Mesothelial cell of epicardium (in vitro differentiated cells): ENCODE data around the gene WDR49. TPM values are rescaled to one million over a fixed set of nuclear protein-coding genes. Genes with fewer than 3 reads are reported as not detected.

Source experiments
- DNase-seq, 2 experiments: peaks; one replicate each; pipeline ENCODE4 v3.0.0; 2021; ENCODE audit warnings: low spot score in 2 of 2; ENCODE audit not compliant: unreplicated experiment in 2 of 2
- H3K27ac Mint-ChIP-seq: 2 replicates; pipeline ENCODE4 v1.8.0; 2021; ENCODE audit warnings: mixed read lengths
- H3K27me3 Mint-ChIP-seq: 2 replicates; pipeline ENCODE4 v1.8.0; 2021; ENCODE audit warnings: low read depth, mixed read lengths
- H3K36me3 Mint-ChIP-seq: 2 replicates; pipeline ENCODE4 v1.8.0; 2021; ENCODE audit warnings: mixed read lengths
- H3K4me1 Mint-ChIP-seq: 2 replicates; pipeline ENCODE4 v1.8.0; 2021; ENCODE audit warnings: mixed read lengths
- H3K4me3 Mint-ChIP-seq: 2 replicates; pipeline ENCODE4 v1.8.0; 2021; ENCODE audit warnings: mild to moderate bottlenecking, moderate library complexity, mixed read lengths
- H3K9me3 Mint-ChIP-seq: 2 replicates; pipeline ENCODE4 v1.8.0; 2021; ENCODE audit warnings: mixed read lengths
- total RNA-seq: library from RNA; stranded (reverse); gene quantifications from 3 replicates; pipeline ENCODE4 v1.2.1, GENCODE V29; 2021
- TF ChIP-seq, protein P1 (sequence below): fragments of 200-600 bp; sonication (generic); IDR thresholded peaks from one replicate; pipeline ENCODE4 v1.5.0; 2021; ENCODE audit warnings: antibody characterized with exemption; ENCODE audit not compliant: unreplicated experiment

WDR49 gene
- total RNA-seq, 1 donor from 2014 or later = 0.40 TPM

DNA sequence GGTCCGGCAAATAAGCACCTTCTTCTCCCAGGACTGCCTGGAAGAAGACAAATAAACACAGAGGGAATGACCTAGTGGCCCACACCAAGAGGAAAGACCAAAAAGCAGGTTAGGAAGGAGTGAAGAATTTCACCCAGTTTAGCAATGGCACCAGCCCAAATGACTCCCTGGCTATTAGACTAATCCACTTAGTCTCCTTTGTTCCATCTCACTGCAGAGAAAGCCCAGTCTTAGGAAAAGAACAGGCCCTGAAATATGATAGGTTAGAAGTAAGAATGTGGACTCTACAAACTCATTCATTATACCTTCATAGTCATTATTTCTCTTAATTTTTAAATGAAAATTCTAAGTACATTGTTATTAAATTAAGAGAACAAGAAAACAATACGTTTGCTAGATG, 203.1 kb downstream of the WDR49 start:
- TF ChIP-seq, protein P1, sequence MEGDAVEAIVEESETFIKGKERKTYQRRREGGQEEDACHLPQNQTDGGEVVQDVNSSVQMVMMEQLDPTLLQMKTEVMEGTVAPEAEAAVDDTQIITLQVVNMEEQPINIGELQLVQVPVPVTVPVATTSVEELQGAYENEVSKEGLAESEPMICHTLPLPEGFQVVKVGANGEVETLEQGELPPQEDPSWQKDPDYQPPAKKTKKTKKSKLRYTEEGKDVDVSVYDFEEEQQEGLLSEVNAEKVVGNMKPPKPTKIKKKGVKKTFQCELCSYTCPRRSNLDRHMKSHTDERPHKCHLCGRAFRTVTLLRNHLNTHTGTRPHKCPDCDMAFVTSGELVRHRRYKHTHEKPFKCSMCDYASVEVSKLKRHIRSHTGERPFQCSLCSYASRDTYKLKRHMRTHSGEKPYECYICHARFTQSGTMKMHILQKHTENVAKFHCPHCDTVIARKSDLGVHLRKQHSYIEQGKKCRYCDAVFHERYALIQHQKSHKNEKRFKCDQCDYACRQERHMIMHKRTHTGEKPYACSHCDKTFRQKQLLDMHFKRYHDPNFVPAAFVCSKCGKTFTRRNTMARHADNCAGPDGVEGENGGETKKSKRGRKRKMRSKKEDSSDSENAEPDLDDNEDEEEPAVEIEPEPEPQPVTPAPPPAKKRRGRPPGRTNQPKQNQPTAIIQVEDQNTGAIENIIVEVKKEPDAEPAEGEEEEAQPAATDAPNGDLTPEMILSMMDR = no peak
- Mint-ChIP-seq H3K36me3 (no peaks in the 10 kb centered on the region), H3K4me1 (no peaks in the 10 kb centered on the region), H3K27me3 (no peaks in the 10 kb centered on the region), H3K4me3 (no peak overlapping the region), H3K9me3 (no peaks in the 10 kb centered on the region), H3K27ac (no peak overlapping the region)
- no peak for DNase-seq

DNA sequence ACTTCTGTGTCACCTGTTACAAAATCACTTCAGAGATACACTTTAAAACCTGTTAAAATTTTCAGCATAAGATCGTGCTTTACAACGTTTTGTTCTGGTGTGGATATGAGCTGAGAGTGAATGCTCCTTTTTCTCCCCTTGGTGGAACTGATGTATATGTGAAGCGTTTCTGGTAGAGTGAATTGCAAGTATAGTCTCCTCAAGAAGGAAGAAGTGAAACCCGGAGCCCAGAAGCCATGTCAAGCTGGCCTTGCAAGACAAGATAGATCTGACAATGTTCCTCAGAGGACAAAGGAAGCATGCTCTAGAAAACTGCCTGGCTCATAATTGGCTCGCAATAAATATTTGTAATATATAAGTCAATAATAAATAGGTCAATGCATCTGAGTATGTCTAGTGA, 203.5 kb downstream of the WDR49 start:
- Mint-ChIP-seq H3K9me3 (no peaks in the 10 kb centered on the region), H3K4me1 (no peaks in the 10 kb centered on the region), H3K27me3 (no peaks in the 10 kb centered on the region), H3K36me3 (no peaks in the 10 kb centered on the region), H3K4me3 (no peak overlapping the region), H3K27ac (no peak overlapping the region)
- DNase-seq = no peak
- TF ChIP-seq, protein P1 = no peak

DNA sequence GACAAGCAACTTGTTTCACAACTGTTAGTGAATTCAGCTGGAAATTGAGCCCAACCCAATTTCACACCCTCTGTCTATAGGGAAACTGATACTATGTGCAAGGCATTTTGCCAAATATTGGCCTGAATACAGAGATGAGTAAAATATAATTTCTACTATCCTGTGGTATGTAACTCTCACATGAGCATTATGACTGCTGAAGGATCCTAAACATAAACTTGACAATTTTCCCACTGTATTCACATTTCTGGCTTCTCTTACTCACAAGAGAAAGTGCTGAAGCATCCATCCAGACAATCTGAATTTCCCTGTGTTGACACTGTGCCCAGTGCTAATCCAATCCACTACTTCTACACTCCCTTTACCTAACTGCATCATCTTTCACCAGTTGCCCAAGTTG, 208.3 kb downstream of the WDR49 start:
- Mint-ChIP-seq H3K36me3 (peaks cover 1% of the 10 kb centered on the region), H3K27me3 (no peaks in the 10 kb centered on the region), H3K27ac (no peak overlapping the region), H3K9me3 (peaks cover 5% of the 10 kb centered on the region), H3K4me3 (no peak overlapping the region), H3K4me1 (no peaks in the 10 kb centered on the region)
- TF ChIP-seq, protein P1 = no peak
- no peak for DNase-seq

DNA sequence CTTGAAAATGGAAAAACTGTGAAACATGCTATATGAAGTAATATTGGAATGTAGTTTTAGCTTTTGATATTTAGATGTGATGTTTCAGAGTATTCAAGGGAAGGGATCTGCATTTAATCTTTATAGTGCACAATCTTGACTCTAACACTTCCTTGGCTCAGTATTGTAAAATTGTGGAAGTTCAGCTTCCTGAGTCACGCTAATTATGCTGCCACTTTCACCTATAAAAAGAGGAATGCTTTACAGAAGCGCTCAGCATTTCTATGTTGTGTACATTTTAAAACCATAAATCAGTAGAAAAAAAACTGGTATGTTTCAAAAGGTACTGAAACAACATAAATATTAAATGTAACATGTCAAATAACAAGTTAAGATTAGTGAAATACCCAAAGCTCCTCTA, 212.5 kb downstream of the WDR49 start:
- Mint-ChIP-seq H3K4me1 (no peaks in the 10 kb centered on the region), H3K4me3 (no peak overlapping the region), H3K27ac (no peak overlapping the region), H3K36me3 (peaks cover 1% of the 10 kb centered on the region), H3K27me3 (no peaks in the 10 kb centered on the region), H3K9me3 (peaks cover 13% of the 10 kb centered on the region)
- no peak for DNase-seq
- TF ChIP-seq, protein P1 = no peak

DNA sequence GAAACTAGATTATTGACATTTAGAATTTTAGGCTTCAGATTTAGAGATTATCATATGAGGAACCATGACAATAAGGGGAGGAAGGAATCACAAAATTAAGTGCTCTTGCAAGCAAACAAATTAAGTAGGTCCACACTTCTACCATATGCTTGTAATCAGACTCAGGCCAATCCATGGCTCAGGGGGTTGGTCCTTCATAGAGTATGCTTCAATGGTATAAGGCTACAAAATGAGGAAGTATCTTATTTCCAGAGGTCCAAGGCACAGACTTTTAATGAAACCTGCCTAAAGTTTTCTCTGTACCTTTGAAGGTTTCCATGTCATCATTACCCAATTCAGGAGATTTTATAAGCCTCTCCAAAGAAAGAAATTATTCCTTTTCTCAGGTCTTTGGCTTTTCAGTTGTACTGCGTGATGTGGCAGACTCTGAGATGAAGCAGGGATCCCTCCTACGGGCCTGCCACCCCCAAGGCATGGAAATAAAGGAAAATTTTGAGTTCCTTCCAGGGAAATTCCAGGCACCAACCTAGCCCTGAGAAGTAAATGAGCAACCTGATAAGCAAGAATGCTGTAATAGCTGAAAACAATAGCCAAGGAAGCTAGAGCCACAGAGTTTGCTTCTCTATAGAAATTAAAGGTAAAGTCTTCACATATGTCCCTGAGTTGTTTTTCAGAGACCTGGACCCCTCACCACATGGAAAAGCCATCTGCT, 216.2 kb downstream of the WDR49 start:
- peaks cover 13% of the 10 kb centered on the region for H3K9me3 Mint-ChIP-seq
- no peak overlapping the region for H3K27ac Mint-ChIP-seq
- no peaks in the 10 kb centered on the region for H3K4me1 Mint-ChIP-seq
- H3K27me3 Mint-ChIP-seq = no peaks in the 10 kb centered on the region
- TF ChIP-seq, protein P1 = no peak
- H3K36me3 Mint-ChIP-seq = peaks cover 1% of the 10 kb centered on the region
- DNase-seq = no peak
- no peak overlapping the region for H3K4me3 Mint-ChIP-seq

Other genes starting within 250 kb of the WDR49 start
- not detected in 3 replicates for gene SERPINI2, start 179.9 kb downstream of the WDR49 start, total RNA-seq
- 34.3 to 36.9 TPM (median 35.3 TPM) in 3 replicates for gene PDCD10, start 81.0 kb upstream of the WDR49 start, total RNA-seq
- 5.2 to 6.1 TPM (median 5.8 TPM) in 3 replicates for gene SERPINI1, start 81.8 kb upstream of the WDR49 start, total RNA-seq